ENCODE data around the gene PRKG1.

PRKG1 gene

DNA sequence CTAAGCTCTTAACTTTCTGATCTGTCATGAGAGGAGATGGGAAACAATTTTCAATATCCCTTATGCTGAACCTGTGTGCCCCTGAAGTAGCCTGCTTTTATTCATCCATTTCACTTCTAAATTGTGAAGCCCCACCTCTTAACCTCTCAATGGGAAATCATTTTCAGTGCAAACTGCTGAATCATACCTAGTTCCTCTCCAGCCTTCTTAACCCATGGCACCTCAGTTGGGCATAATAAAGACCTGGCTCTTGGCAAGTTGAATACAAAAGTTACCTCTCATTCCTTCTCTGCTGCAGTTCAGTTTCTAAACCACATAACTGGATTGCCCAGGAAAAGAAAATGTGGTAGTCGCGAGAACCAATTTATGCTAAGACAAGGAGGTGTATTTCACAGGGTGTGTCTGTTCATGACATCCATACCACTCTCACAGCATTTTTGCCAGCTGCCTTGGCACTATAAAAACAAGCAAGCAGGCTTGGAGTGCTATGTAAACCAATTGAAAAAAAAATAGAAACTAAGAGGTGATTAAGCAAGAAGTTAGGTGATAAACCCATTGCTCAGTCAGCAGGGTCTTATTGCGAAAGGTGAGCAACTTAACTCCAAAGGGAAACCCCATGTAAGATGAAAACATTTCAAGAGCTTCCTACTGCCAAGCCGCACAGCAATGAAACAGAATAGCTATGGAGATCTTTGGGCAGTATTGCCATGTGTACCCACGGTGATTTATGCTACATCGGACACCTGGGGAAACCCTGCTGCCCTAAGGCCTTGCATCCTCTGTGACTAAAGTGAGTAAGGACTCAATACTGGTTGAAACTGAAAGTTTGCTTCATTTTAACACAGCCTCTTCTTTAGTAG, 1182.8 kb downstream of the PRKG1 start:
- H3K4me3 ChIP-seq (ENCODE audit: low read depth, low read length) = no peak overlapping the region
- no peak overlapping the region for H3K4ac ChIP-seq (ENCODE audit: low read depth, low read length)
- no peak overlapping the region for H3K23ac ChIP-seq (ENCODE audit: low read length)
- H3K9ac ChIP-seq (ENCODE audit: low read length) = no peak overlapping the region
- H3K27me3 ChIP-seq (ENCODE audit: insufficient read depth, low read length) = no peaks in the 10 kb centered on the region
- no peak overlapping the region for H3K18ac ChIP-seq (ENCODE audit: low read length)
- no peak overlapping the region for H2BK5ac ChIP-seq (ENCODE audit: low read depth, low read length, poor library complexity)
- no peak overlapping the region for H2AFZ ChIP-seq (ENCODE audit: insufficient read depth, low read length, poor library complexity)
- H3K79me2 ChIP-seq (ENCODE audit: control insufficient read depth, insufficient read depth, low read length, poor library complexity) = no peaks in the 10 kb centered on the region
- no peak overlapping the region for H3K27ac ChIP-seq (ENCODE audit: low read depth, low read length)
- no CpG with 5 or more reads among the region's 6 CpGs for WGBS (ENCODE audit: extremely low coverage, insufficient coverage, insufficient read length)
- H3K36me3 ChIP-seq (ENCODE audit: control insufficient read depth in 1 of 2, insufficient read depth in 2 of 2, low read length in 2 of 2) = no peaks in the 10 kb centered on the region
- H4K8ac ChIP-seq (ENCODE audit: low read depth, low read length) = no peak overlapping the region
- no peak overlapping the region for H4K91ac ChIP-seq (ENCODE audit: low read depth, low read length)
- no peak overlapping the region for H2AK5ac ChIP-seq (ENCODE audit: low read length)
- H3K4me1 ChIP-seq (ENCODE audit: control insufficient read depth in 1 of 2, insufficient read depth in 2 of 2, low read length in 2 of 2) = no peaks in the 10 kb centered on the region
- H3K79me1 ChIP-seq (ENCODE audit: low read length) = no peaks in the 10 kb centered on the region
- no peak overlapping the region for H2BK120ac ChIP-seq (ENCODE audit: insufficient read depth, low read length, poor library complexity)
- H3K14ac ChIP-seq (ENCODE audit: low read length) = no peak overlapping the region
- no peak overlapping the region for H2BK12ac ChIP-seq (ENCODE audit: low read length)
- H3K9me3 ChIP-seq (ENCODE audit: insufficient read depth, low read depth, low read length) = no peaks in the 10 kb centered on the region
- DNase-seq = no peak
- H3K4me2 ChIP-seq (ENCODE audit: low read length) = no peak overlapping the region
- no peak overlapping the region for H4K12ac ChIP-seq (ENCODE audit: low read depth, low read length)

DNA sequence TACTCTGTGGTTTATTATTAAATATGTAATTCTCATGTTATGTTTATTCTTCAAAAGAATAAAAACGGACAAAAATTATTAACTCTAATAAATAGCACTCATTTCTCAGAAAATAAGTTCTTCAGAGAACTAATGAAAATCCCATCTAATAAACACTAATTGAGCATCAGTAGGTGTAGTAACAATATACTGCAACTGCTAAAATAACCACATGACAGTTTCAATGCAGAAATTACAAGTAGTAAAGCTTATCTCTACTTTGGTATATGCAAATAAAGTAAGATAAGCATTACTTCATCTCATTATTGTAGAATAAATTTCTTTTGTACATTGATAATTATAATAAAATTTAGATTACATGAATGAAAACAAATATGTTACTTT, 1183.4 kb downstream of the PRKG1 start:
- Histone ChIP-seq H3K27me3 (ENCODE audit: insufficient read depth, low read length) (no peaks in the 10 kb centered on the region), H3K4me1 (ENCODE audit: control insufficient read depth in 1 of 2, insufficient read depth in 2 of 2, low read length in 2 of 2) (no peaks in the 10 kb centered on the region), H4K8ac (ENCODE audit: low read depth, low read length) (no peak overlapping the region), H2BK5ac (ENCODE audit: low read depth, low read length, poor library complexity) (no peak overlapping the region), H3K4me2 (ENCODE audit: low read length) (no peak overlapping the region), H3K18ac (ENCODE audit: low read length) (no peak overlapping the region), H3K4ac (ENCODE audit: low read depth, low read length) (no peak overlapping the region), H3K9ac (ENCODE audit: low read length) (no peak overlapping the region), H2AFZ (ENCODE audit: insufficient read depth, low read length, poor library complexity) (no peak overlapping the region), H3K14ac (ENCODE audit: low read length) (no peak overlapping the region), H3K27ac (ENCODE audit: low read depth, low read length) (no peak overlapping the region), H2AK5ac (ENCODE audit: low read length) (no peak overlapping the region), H2BK12ac (ENCODE audit: low read length) (no peak overlapping the region), H3K36me3 (ENCODE audit: control insufficient read depth in 1 of 2, insufficient read depth in 2 of 2, low read length in 2 of 2) (no peaks in the 10 kb centered on the region), H3K9me3 (ENCODE audit: insufficient read depth, low read depth, low read length) (no peaks in the 10 kb centered on the region), H2BK120ac (ENCODE audit: insufficient read depth, low read length, poor library complexity) (no peak overlapping the region), H3K23ac (ENCODE audit: low read length) (no peak overlapping the region), H4K12ac (ENCODE audit: low read depth, low read length) (no peak overlapping the region), H4K91ac (ENCODE audit: low read depth, low read length) (no peak overlapping the region), H3K4me3 (ENCODE audit: low read depth, low read length) (no peak overlapping the region), H3K79me2 (ENCODE audit: control insufficient read depth, insufficient read depth, low read length, poor library complexity) (no peaks in the 10 kb centered on the region), H3K79me1 (ENCODE audit: low read length) (no peaks in the 10 kb centered on the region)
- DNase-seq = no peak
- no CpG with 5 or more reads among the region's 1 CpG for WGBS (ENCODE audit: extremely low coverage, insufficient coverage, insufficient read length)

DNA sequence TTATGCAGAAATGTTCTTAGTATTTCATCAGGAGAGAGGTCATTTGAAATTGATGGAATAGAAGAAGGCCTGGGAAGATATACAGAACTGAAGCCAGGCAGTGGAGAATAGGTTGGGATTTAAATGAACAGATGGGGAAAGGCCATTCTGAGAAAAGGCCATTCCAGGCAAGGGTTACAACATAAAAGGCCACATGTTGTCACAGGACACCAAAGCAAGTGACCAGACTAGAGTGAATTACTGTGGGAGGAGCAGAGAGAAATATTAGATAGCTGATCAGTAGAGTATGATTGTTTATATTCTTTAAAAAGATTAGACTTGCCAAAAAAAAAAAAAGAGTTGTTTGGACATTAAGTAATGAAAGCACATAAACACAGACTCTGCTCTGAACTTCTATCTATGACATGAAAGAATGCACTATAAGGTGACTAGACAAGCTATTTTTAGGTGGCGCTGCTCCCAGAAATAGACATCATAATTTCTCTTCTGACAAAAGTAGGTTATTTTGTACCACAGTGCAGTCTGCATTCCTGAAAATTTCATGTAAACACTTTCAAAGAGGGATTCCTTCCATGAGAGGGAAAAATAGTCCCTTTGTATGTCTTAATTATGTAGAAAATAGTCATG, 1184.6 kb downstream of the PRKG1 start:
- Histone ChIP-seq H3K14ac (ENCODE audit: low read length) (no peak overlapping the region), H2BK5ac (ENCODE audit: low read depth, low read length, poor library complexity) (no peak overlapping the region), H4K8ac (ENCODE audit: low read depth, low read length) (no peak overlapping the region), H3K79me2 (ENCODE audit: control insufficient read depth, insufficient read depth, low read length, poor library complexity) (no peaks in the 10 kb centered on the region), H3K4me3 (ENCODE audit: low read depth, low read length) (no peak overlapping the region), H3K27me3 (ENCODE audit: insufficient read depth, low read length) (no peaks in the 10 kb centered on the region), H3K23ac (ENCODE audit: low read length) (no peak overlapping the region), H2AK5ac (ENCODE audit: low read length) (no peak overlapping the region), H3K9ac (ENCODE audit: low read length) (no peak overlapping the region), H3K79me1 (ENCODE audit: low read length) (no peaks in the 10 kb centered on the region), H3K9me3 (ENCODE audit: insufficient read depth, low read depth, low read length) (no peaks in the 10 kb centered on the region), H3K27ac (ENCODE audit: low read depth, low read length) (no peak overlapping the region), H4K91ac (ENCODE audit: low read depth, low read length) (no peak overlapping the region), H3K18ac (ENCODE audit: low read length) (no peak overlapping the region), H2AFZ (ENCODE audit: insufficient read depth, low read length, poor library complexity) (no peak overlapping the region), H3K4me2 (ENCODE audit: low read length) (no peak overlapping the region), H3K4me1 (ENCODE audit: control insufficient read depth in 1 of 2, insufficient read depth in 2 of 2, low read length in 2 of 2) (no peaks in the 10 kb centered on the region), H3K36me3 (ENCODE audit: control insufficient read depth in 1 of 2, insufficient read depth in 2 of 2, low read length in 2 of 2) (no peaks in the 10 kb centered on the region), H2BK120ac (ENCODE audit: insufficient read depth, low read length, poor library complexity) (no peak overlapping the region), H4K12ac (ENCODE audit: low read depth, low read length) (no peak overlapping the region), H2BK12ac (ENCODE audit: low read length) (no peak overlapping the region), H3K4ac (ENCODE audit: low read depth, low read length) (no peak overlapping the region)
- WGBS (ENCODE audit: extremely low coverage, insufficient coverage, insufficient read length) = no CpG with 5 or more reads among the region's 1 CpG
- DNase-seq = no peak

DNA sequence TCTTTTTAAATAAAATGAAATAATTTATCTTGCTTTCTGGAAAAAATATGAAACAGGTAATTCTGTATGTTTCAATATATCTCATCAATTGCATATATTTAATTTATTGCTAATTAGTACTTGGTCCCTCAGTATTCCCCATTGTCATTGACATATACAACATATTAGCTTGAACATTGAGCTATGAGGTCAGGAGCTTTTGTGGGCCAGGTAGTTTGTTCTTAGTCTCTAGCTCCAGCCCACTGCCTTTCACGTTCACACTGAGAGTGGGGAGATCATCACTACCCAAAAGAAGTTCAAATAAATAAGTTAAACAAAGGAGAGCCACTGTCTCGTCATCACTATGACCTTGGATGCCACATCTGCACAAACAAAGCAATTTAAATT, 1185.1 kb downstream of the PRKG1 start:
- H3K23ac ChIP-seq (ENCODE audit: low read length) = no peak overlapping the region
- DNase-seq = no peak
- H3K4me3 ChIP-seq (ENCODE audit: low read depth, low read length) = no peak overlapping the region
- no peak overlapping the region for H2AK5ac ChIP-seq (ENCODE audit: low read length)
- no peak overlapping the region for H2BK5ac ChIP-seq (ENCODE audit: low read depth, low read length, poor library complexity)
- H3K4me2 ChIP-seq (ENCODE audit: low read length) = no peak overlapping the region
- H4K91ac ChIP-seq (ENCODE audit: low read depth, low read length) = no peak overlapping the region
- no peaks in the 10 kb centered on the region for H3K27me3 ChIP-seq (ENCODE audit: insufficient read depth, low read length)
- H3K36me3 ChIP-seq (ENCODE audit: control insufficient read depth in 1 of 2, insufficient read depth in 2 of 2, low read length in 2 of 2) = no peaks in the 10 kb centered on the region
- H3K9ac ChIP-seq (ENCODE audit: low read length) = no peak overlapping the region
- H4K8ac ChIP-seq (ENCODE audit: low read depth, low read length) = no peak overlapping the region
- no peak overlapping the region for H3K4ac ChIP-seq (ENCODE audit: low read depth, low read length)
- no peaks in the 10 kb centered on the region for H3K79me1 ChIP-seq (ENCODE audit: low read length)
- no peak overlapping the region for H3K18ac ChIP-seq (ENCODE audit: low read length)
- H3K14ac ChIP-seq (ENCODE audit: low read length) = no peak overlapping the region
- no peak overlapping the region for H3K27ac ChIP-seq (ENCODE audit: low read depth, low read length)
- WGBS (ENCODE audit: extremely low coverage, insufficient coverage, insufficient read length) = no CpG with 5 or more reads among the region's 2 CpGs
- H3K4me1 ChIP-seq (ENCODE audit: control insufficient read depth in 1 of 2, insufficient read depth in 2 of 2, low read length in 2 of 2) = no peaks in the 10 kb centered on the region
- H4K12ac ChIP-seq (ENCODE audit: low read depth, low read length) = no peak overlapping the region
- no peaks in the 10 kb centered on the region for H3K79me2 ChIP-seq (ENCODE audit: control insufficient read depth, insufficient read depth, low read length, poor library complexity)
- H2AFZ ChIP-seq (ENCODE audit: insufficient read depth, low read length, poor library complexity) = no peak overlapping the region
- no peak overlapping the region for H2BK120ac ChIP-seq (ENCODE audit: insufficient read depth, low read length, poor library complexity)
- H2BK12ac ChIP-seq (ENCODE audit: low read length) = no peak overlapping the region
- H3K9me3 ChIP-seq (ENCODE audit: insufficient read depth, low read depth, low read length) = no peaks in the 10 kb centered on the region

All from trophoblast cell (in vitro differentiated cells and primary cell).